Activated CD4-positive, alpha-beta T cell treated with anti-CD3 and anti-CD28 coated beads for 48 hours (primary cell): ENCODE results near the gene PLEKHM2.
"Not testable (repeated sequence)": the region's sequence is repeated elsewhere in the genome, so short reads cannot be mapped to it uniquely, and the experiment has no call there.

Source experiments
- DNase-seq: peaks from one replicate; pipeline ENCODE4 v3.0.0-alpha.2; 2020

Gene PLEKHM2

DNA sequence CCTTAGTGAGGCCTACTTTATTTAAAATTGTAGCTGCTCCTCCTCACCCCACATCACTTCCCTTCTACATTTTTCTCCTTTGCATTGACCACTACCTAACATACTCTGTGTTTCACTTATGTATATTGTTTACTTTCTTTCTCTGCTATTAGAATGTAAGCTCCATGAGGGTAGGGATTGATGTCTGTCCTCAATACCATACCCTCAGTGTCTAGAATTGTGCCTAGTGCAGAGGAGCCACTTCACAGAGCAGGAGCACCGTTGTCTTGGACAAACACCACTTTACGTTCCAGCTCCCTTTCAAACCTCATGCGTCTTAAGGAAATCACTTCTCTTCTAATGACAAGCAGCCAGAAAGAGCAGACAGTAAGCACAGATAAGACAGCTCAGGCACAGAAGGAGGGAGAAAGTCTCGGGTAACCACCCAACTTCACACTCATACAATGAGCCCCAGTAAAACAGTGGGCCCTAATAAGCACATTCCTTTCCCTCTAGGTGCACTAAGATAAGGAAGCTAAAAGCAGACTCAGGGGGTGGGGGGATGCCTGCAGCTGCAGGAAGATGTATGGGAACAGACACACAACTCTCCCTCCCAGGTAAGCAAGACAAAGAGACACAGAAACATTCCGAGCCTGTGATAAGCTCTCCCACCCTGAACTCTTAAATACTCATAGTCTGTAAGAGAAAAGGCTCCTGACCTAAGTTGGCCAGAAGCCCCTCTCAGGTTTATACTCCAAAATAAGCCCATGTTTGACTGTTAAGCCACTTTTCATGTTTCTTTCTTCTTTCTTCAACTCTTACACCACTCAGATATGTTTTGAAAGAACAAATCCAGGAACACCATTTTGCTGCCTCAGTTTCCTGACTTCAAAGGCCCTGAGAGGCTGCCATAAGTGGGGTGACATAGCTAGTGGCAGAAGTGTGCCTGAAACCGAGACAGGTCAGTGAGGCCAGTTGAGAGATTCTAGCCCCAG lies 7.1 kb upstream of the PLEKHM2 start:
- no peak for DNase-seq

DNA sequence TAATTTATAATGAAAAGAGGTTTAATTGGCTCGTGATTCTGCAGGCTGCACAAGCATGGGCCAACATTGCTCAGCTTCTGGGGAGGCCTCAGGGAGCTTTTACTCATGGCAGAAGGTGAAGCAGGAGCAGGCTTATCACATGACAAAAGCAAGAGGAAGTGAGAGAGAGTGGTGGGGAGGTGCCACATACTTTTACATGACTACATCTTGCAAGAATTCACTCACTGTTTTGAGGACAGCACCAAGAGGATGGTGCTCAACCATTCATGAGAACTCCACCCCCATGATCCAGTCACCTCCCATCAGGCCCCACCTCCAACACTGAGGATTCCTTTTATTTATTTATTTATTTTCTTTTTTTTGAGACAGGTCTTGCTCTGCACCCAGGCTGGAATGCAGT lies 5.5 kb upstream of the PLEKHM2 start:
- DNase-seq: peak; percentile 21

DNA sequence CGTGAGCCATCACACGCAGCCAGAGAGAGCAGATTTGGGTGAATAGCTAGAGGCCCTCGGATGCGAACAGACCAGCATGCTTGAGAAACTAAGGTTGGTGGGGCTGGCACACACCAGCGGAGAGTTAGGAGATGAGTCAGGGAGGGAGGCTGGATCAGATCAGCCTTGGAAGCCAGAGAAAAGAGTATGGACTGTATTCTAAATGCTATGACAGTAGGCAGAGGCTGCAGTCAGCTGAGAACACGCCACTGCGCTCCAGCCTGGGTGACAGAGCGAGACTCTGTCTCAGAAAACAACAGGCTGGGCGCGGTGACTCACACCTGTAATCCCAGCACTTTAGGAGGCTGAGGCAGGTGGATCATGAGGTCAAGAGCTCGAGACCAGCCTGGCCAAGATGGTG lies 4.0 kb upstream of the PLEKHM2 start:
- DNase-seq: peak; percentile 45

DNA sequence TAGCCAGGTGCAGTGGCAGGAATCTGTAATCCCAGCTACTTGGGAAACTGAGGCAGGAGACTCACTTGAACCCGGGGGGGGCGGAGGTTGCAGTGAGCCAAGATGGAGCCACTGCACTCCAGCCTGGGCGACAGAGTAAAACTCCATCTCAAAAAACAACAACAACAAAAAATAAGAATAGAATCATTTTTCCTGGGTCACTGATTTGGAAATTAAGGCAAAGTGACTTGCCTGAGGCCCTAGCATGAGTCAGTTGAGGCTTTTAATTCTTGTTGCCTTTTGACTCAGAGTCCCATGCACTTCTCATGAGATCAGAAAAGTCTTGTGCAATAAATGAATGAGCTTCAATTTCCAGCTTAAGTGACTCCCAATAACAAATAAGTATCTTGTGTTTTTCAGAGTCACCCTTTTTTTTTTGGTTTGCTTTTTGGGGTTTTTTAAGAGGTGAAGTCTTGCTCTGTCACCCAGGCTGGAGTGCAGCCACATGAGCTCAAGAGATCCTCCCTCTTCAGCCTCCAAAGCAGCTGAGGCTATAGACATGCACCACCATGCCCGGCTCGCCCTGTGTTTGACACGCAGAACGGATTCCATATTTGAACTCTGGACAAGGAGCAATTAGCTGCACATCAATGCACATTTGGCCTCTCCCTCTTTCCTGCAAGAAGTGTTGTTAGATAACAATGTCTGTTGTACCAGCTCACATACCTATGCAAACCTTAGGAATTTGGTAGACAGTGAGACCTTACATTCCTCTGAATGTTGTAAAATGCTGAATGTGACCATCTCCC lies 3.4 kb upstream of the PLEKHM2 start:
- peak; percentile 39 for DNase-seq

DNA sequence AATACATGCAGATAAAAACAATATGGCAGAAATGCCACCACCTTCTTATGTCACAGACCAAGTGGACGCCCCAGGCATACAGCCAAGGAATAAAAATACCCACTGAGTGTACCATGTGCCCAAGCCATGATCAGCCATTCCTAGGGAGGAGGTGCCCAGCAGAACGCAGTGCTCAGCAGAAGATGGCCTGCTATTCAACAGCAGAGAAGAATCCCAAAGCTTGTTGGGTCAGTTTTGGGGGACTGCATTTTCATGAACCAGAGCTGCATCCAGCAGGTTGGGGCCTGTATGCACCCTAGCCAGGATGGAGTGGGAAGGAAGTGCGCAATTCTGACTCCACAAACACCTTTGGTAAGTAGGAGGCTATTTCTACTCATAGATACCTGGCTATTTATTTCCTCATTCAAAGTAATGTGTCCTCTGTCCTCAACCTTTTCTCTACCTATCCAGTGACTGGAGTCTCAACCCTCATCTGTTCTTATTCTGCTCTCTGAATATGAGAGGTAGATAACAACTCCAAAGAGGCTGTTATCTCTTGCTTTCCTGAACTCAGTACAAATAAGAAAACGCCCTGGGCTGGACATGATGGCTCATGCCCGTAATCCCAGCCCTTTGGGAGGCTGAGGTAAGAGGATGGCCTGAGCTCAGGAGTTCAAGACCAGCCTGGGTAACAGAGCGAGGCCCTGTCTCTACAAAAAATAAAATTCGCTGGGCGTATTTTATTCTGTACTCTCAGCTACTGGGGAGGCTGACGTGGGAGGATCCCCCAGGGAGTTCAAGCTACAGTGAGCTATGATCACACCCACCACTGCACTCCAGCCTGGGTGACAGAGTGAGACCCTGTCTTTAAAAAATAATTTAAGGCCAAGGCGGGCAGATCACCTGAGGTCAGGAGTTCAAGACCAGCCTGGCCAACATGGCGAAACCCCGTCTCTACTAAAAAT lies 2.5 kb upstream of the PLEKHM2 start:
- DNase-seq: no peak

DNA sequence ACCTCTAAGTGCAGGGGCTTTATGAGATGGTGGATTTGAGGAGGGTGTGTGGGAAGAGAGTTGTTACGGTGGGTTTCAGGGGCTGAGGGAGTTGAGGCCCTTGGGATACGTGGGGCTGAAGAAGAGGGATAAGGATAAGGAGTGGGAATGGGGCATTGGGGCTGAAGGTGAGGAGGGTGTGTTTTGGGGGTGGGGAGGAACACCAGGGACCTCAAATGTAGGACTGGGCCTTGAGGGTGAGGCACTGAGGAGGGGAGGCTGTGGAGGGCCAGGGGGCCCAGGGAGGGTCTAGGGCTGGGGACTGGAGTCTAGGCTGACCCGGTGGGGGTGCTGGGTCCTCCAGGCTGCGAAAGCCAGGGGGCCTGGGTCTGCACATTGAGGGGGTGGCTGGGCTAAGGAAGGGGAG lies 1.2 kb upstream of the PLEKHM2 start:
- DNase-seq: no peak

DNA sequence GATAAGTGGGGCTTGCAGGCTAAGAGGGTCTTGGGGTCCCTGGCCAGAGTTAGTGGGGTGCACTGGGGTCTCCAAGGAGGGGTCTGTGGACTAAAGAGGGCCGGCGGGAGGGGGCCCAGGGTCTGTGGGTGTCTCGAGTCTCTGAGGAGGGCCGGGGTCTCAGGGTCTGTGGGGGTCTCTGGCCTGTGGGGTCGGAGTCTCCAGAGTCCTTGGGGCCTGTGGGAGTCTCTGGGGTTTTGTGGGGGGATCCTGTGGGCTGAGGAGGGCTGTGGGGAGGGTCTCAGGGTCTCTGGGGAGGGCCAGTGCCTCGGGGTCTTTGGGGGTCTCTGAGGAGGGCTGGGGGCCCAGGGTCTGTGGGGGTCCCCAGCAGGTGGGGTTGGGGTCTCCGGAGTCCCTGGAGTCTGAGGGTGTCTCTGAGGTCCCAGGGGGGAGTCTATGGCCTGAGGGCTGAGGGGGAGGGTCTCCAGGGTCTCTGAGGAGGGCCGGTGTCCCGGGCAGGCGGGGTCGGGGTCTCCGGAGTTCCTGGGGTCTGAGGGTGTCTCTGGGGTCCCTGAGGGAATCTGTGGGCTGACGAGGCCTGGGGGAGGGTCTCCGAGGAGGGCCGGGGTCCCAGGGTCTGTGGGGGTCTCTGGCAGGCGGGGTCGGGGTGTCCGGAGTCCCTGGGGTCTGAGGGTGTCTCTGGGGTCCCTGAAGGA lies 628 bp upstream of the PLEKHM2 start:
- DNase-seq: no peak

DNA sequence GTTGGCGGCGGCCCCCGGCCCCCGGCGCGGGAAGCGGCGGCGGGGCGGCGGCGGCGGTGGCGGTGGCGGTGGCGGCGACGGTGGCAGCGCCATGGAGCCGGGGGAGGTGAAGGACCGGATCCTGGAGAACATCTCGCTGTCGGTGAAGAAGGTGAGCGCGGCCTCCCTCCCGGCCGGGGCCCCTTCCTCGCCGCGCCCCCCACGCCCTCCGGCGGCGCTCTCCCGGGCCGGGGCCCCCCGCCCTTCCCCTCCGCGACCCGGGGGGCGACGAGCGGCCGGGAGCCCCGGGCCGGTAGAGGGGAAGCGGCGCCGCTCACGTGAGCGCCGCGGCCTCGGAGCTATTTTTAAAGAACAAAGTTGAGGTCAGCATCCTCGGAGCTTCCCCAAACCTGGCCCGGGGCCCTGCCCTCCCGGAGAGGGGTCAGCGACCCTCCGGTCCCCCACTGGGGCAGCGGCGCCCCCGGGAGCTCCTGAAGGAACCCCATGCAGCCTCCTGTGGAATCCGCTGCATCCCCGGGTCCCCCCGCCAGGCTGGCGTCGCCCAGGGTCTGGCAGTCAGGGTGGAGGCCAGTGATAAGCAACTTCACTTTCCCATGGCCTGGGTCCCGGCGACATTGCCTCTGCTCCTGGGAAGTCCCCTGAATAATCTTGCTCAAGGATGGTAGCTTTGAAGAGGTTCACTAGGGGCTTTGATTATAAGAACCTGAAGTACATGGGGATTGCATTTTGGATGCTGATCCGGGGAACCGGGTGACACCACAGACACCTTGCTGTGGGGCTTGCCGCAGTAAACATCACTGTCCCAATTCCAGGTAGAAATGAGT lies 560 bp downstream of the PLEKHM2 start:
- DNase-seq: peak; percentile 48

DNA sequence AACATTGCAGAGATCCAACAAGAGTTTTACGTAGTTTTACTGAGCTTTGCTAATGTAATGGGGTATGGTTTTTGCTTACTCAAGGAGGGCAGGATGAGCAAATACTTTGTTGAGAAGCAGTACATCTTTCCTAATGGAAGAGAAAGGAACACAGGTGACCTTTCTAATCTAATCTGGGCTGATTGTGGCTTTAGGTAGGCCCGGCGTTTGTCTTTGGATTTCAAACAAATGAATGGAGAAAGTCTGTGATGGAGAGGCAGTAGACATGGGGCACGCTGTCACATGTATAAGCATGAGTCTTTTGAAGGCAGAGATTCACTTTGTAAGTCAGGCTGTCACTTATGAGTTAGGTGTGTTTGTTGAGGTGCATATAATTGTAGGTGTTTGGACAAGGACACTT lies 1.7 kb downstream of the PLEKHM2 start:
- no peak for DNase-seq

DNA sequence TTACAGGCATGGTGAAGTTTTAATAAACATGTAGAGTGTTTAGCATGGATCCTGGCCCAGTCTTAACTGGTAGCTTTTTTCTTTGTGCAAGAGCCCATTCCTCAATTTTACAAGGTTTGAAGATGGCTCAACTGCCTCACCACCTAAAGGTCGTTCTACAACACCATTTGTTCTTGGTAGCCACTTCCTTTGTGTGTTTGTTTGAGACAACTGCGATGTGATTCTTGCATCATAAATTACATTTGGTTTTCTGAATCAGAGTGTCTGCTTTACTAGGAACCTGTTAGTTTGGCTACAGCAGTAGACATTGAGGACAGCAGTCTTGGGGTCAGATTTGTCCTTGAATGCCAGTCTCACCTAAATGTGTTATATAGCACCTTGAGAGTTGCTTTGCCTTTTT lies 3.3 kb downstream of the PLEKHM2 start:
- DNase-seq: no peak

DNA sequence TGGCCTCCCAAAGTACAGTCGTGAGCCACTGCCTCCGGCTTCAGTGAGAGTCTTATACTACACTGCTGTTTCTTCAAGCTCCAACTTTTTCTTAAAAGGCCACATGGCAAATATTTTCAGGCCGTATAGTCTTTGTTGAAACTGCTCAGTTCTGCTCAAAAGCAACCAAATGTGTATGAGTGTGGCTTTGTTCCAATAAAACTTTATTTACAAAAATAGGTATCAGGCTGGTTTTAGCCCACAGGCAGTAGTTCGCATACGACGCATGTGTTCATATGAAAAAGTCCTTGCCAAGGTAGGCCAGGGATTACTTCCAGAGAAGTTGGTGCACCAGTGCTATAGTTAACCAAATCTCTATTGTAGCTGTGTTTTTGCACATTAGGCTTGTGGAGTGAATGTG lies 6.2 kb downstream of the PLEKHM2 start:
- no peak for DNase-seq

DNA sequence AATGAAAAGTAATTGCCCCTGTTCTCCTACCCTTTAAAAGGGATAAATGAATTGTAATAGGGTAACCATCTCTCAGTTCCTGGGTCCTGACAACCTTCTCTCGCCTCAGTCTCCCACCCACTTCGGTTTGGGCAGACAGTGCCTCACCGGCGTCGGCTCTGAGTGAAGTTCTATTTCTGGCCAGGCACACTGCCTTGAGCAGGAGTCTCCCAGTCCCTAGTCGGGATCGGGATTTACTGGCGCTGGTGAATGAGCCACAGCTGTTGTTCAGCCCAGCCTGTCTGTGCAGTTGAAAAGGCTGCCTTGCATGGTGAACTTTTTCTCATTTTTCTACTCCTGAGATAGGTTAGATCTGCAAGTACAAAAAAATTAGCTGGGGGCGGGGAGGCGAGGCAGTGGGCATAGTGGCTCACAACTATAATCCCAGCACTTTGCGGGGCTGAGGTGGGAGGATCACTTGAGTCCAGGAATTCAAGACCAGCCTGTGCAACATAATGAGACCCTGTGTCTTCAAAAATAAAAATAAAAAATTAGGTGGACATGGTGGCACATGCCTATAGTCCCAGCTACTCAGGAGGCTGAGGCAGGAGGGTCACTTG lies 7.4 kb downstream of the PLEKHM2 start:
- DNase-seq: no peak

DNA sequence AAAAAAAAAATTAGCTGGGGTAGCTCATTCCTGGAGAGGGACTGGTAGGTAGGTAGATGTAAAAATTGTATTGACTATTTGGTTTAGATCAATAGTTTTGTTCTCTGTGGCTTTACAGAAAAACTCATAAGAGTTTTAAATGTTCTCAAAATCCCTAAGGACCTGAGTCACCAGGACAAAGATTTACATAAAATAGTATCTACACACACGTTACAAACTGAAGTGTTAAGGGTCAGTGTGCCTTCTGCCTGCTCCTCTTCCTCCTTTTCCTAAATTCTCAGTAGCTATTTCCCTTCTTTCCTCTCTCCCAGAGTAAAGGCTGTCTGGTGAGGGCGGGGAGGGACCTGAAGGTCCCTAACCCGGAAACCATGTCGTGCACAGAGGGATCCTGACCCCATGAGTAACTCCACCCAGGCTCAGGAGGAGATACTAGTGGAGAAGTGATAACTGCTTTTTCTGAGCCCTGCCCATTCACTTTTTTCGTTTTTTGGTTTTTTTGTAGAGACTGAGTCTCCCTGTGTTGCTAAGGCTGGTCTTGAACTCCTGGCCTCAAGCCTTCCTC lies 8.1 kb downstream of the PLEKHM2 start:
- DNase-seq: no peak

DNA sequence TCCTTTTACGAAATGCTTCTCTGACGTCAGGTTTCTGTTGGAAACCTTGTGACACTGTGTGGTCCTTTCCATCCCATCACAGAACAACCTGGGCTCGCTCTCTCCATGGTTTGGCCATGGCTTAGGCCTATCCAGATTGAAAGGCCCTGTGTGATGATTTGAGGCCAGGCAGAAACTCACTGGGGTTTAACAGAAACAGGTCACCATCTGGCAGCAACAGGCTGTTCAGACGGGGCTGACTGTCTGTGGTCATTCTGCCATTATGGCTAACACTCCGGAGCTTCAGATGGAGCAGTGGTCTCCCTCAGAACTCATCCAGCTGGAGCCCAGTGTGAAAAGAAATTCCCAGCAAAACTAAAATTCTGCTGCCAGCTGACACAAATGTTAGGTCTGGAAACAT lies 9.3 kb downstream of the PLEKHM2 start:
- DNase-seq: no peak

DNA sequence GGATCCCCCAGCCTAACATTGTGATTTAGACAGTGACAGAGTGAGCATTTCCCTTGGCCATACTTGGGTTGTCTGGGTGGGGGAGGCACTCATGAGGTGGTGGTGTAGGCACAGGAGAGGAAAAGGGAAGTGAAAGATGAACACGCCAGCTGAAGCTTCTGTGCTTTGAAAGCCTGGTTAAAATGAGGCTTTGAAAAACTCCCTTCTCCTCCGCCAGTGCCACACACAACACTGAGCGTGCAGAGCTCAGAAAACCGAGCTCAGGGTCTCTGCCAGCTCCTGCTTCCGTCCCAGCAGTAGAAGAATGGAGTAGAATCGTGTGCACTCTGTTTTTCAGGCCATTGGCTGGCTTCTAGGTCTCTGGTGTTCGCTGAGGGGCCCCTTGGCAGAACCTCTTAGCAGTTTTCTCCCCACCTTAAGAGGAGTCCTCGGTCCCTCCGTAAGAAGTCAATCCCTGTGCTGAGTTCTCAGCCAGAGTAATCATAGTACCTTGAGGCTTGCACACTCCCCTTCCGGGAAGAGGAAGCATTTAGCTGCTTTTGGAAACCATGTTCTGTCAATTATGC lies 12.9 kb downstream of the PLEKHM2 start:
- peak; percentile 39 for DNase-seq

DNA sequence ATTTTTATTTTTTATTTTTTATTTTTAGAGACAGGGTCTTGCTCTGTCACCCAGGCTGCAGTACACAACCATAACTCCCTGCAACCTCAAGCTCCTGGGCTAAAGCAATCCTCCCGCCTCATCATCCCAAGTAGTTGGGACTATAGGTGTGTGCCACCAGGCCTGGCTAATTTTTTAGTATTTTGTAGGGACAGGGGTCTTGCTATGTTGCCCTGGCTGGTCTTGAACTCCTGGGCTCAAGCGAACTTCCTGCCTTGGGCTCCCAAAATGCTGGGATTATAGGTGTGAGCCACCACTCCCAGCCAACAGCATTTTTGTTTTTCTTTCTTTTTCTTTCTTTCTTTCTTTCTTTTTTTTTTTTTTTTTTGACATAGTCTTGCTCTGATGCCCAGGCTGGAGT lies 14.1 kb downstream of the PLEKHM2 start:
- DNase-seq: no peak

DNA sequence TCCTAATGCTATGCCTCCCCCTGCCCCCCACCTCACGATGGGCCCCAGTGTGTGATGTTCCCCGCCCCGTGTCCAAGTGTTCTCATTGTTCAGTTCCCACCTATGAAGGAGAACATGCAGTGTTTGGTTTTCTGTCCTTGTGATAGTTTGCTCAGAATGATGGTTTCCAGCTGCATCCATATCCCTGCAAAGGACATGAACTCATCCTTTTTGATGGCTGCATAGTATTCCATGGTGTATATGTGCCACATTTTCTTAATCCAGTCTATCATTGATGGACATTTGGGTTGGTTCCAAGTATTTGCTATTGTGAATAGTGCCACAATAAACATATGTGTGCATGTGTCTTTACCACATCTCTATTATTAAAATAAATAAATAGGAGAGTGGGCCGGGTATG lies 15.2 kb downstream of the PLEKHM2 start:
- not testable (repeated sequence) for DNase-seq

DNA sequence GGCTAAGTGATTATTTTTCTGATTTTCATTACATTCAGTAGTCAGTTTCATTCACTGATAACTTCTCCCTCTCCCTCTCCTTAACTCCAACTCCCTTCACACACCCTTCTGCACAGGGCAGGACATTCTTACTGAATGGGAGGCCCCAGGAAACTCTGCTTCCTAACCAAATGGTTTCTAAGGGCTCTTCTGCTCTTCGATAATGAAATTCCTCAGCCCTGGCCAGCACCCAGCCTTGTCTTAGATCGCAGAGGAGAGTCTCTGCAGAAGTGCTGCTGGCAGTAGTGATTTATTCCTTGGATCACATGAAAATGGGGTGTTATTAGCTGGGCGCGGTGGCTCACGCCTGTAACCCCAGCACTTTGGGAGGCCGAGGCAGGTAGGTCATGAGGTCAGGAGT lies 16.4 kb downstream of the PLEKHM2 start:
- DNase-seq: no peak

DNA sequence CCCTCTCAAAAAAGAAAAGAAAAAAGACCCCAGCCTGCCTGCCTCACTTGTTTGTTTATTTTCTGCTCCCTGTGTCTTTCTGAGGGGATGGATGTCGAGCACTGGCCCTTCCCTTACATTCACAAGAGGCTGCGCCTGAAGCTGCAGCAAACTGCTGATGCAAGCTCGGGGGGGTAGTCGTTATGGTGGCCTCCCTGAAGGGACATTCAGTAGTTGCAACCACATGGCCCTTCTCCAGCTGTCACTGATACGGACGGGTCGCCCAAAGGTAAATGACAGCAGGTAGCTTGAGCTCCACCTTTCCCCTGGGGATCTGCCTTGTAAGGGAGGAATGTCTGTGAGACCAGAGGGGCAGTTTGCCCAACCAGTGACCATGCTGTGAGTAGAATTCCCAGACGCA lies 17.7 kb downstream of the PLEKHM2 start:
- no peak for DNase-seq
